NCI-H345 treated with DMSO at 0.1 percent for 48 hours (cell line): ENCODE measurements around the gene MARK1.

ENCODE experiments used
- DNase-seq: peaks from one replicate; lab custom pipeline; 2025; ENCODE audit not compliant: unreplicated experiment; lab: John Stamatoyannopoulos, UW

The MARK1 gene

DNA sequence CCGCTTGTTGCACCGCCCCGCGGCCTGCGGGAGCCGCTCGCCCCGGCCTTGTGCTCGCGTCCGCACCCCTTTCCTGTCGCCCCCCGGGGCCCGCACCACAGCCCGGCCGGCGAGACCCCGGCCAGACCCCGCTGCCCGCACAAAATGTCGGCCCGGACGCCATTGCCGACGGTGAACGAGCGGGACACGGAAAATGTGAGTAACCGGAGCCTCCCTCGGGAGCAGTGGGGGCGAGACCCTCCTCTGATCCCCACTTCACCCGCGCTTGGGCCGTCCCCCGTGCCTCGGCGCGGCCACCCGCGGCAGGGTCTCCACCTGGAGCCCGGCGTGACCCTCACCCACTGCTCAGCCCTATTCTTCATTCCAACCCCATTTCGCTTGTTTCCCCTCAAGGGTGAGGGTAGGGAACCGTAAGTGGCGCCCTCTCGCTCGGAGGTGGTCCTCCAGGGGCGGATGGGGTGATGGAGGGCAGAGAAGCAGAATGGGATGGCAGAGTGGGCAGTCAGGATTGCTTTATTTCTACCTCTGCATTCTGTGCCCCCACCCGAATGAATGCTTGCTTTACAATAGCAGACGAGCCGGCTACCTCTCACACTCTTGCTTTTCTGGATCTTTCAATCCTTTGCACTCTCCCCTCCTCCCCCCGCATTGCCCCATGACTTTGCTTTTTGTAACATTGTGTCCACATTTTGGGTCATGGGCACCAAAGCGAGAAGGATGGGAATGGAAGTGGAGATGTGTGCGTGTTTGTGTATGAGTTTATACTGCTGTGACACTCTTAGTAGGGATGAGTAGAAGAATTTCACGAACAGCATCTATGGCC is 954 bp downstream of the MARK1 start:
- DNase-seq = no peak

- DNase-seq = no peak
Observed at GRCh38 chr1:220529521-220530020, 1.6 kb downstream of the MARK1 start.

- DNase-seq = no peak
Observed at GRCh38 chr1:220533504-220534109, 5.7 kb downstream of the MARK1 start.

GRCh38 chr1:220544901-220545303 is 17.0 kb downstream of the MARK1 start:
- no peak for DNase-seq

DNA sequence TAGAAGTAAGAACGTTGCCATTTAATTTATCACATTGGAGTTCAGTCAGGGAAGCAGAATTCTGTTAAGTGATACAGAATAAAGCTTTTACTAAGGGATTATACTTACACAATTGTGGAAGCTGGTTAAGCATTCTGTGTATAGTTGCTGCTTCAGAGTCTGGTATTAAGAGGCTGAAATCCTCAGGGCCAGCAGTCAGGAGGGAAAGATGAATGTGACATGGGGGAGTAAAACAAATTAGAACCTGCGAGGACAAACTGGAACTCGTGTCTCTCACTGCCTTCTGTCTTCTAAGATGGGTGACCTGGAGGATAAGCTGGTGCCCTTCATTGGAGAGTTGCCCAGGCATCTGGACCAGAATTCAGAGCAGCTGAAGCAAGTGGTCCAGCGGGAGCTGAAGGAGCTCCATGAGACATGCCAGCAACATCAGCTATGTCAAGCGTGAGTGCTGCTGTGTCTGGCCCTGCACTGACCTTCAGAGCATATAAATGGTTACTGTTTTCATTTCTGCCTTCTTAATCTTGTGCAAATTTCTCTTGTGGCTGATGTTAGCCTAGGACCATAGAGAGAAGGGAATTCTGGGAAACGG is 23.0 kb downstream of the MARK1 start:
- DNase-seq = no peak

GRCh38 chr1:220551718-220552117 is 23.8 kb downstream of the MARK1 start:
- DNase-seq = no peak

DNA sequence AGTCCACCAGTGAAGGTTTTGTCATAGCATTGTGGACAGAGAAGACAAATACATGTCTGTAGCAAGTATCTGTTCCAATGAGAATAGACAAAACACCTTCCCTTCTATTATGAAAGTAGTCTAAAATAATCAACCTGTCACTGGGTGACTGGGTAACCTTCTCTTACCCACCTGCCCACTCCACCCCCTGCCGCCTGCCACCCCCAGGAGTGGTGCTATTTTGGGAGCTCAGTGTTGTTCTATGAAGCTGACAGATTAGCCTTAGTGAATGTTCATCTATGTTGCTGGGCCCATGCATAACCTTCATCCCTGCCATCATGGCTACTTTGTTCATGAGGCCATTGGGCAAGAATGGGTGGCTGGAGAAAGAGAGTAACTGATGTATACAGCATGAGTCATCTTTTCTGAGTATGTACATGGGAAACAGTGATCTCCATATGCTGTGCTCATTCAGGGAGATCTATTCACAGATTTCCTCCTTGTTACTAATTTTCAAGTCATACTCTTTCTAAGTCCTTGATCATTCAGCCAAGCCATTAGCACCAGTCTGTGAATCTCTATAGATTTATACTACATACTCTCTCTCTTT is 24.8 kb downstream of the MARK1 start:
- no peak for DNase-seq

DNA sequence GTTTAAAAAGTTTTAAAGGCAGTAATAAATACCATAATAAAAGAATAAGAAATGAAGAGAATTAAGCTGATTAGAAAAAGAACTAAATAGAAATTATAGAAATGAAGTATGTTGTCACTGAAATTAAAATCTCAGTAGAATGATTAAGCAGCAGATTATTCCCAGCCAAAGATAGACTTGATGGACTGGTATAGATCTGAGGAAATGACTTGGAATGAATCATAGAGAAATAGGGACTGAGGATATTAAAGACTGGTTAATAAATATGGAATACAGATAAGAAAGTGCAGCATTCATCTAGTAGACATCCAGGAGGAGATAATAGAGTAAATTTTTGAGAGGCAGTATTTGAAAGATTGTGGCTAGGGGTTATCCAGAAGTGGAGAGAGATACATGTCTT is 28.7 kb downstream of the MARK1 start:
- no peak for DNase-seq

GRCh38 chr1:220563564-220563963 is 35.6 kb downstream of the MARK1 start:
- DNase-seq = no peak

DNA sequence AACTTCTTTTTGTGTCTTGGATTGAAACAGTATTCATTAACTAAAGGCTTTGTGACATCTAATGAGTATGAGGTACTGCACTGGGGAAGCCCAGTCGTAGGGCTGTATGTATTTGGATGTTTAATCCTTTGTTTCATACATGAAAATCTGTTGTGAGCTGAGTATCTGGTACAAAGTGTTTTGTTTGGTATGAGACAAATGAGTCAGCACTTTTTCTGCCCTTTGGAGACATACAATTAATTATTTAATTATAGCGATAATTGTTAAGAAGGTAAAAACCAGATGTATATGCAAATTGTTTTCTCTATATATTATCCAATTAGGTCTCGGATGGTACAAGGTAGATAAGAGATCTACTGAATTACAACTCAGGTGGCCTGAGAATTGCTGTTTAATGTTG is 36.3 kb downstream of the MARK1 start:
- DNase-seq = no peak

- DNase-seq = no peak
Observed at GRCh38 chr1:220565670-220566069, 37.7 kb downstream of the MARK1 start.

GRCh38 chr1:220566869-220567268 is 38.9 kb downstream of the MARK1 start:
- DNase-seq = no peak

DNA sequence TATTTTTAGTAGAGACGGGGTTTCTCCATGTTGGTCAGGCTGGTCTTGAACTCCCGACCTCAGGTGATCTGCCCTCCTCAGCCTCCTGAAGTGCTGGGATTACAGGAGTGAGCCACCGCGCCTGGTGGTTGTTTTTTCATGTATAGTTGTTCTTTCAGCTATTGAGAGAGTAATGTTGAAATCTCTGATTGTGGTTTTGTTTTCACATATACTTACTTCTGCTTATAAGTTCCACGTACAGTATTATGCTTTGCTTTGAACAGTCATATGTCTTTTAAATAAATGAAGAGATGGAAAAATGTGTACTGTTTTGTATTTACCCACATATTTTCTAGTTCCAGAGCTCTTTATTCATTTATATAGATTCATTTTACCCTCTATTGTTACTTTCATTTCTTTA is 44.5 kb downstream of the MARK1 start:
- DNase-seq = no peak

GRCh38 chr1:220573836-220574235 is 45.9 kb downstream of the MARK1 start:
- DNase-seq = no peak

GRCh38 chr1:220575718-220576497 is 48.0 kb downstream of the MARK1 start:
- no peak for DNase-seq

- no peak for DNase-seq
Observed at GRCh38 chr1:220577926-220578325, 50.0 kb downstream of the MARK1 start.

DNA sequence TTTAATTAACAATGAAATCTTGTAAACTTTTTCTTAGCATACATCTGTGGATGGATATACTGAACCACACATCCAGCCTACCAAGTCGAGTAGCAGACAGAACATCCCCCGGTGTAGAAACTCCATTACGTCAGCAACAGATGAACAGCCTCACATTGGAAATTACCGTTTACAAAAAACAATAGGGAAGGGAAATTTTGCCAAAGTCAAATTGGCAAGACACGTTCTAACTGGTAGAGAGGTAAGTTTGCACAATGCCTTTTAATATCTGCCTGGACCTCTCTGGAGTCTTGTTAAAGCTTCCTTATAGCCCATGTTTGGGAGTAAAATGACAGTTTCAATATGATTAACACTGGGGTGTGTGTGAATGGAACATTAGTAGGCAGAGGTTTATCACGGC is 51.4 kb downstream of the MARK1 start:
- no peak for DNase-seq

- DNase-seq = no peak
Observed at GRCh38 chr1:220592714-220593113, 64.8 kb downstream of the MARK1 start.

- DNase-seq = no peak
Observed at GRCh38 chr1:220594356-220594755, 66.4 kb downstream of the MARK1 start.

GRCh38 chr1:220595179-220595578 is 67.2 kb downstream of the MARK1 start:
- no peak for DNase-seq

DNA sequence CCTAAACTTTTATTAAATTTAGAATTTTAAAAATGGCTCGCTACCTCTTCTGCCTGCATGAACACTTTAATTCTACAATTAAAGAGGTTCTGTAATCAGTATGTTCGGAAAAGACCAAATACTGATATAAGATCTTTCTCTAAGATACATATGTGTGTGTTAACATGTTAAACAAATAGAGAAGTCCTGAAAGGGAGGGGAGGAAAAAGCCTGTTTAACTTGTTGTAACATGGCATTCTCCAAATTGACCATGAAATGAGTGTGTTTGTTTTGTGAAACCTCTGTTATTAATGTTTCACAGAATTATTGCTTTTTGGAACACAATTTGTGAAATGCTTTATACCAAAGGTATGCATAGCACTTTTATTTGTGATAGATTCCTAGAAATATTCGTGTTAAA is 77.0 kb downstream of the MARK1 start:
- DNase-seq = no peak
